GM04503 (cell line): ENCODE measurements around the gene SETD3.

ENCODE experiments used
- DNase-seq: peaks from one replicate; pipeline ENCODE4 v3.0.0-alpha.2; 2012; ENCODE audit warnings: low read depth

Gene SETD3

DNA sequence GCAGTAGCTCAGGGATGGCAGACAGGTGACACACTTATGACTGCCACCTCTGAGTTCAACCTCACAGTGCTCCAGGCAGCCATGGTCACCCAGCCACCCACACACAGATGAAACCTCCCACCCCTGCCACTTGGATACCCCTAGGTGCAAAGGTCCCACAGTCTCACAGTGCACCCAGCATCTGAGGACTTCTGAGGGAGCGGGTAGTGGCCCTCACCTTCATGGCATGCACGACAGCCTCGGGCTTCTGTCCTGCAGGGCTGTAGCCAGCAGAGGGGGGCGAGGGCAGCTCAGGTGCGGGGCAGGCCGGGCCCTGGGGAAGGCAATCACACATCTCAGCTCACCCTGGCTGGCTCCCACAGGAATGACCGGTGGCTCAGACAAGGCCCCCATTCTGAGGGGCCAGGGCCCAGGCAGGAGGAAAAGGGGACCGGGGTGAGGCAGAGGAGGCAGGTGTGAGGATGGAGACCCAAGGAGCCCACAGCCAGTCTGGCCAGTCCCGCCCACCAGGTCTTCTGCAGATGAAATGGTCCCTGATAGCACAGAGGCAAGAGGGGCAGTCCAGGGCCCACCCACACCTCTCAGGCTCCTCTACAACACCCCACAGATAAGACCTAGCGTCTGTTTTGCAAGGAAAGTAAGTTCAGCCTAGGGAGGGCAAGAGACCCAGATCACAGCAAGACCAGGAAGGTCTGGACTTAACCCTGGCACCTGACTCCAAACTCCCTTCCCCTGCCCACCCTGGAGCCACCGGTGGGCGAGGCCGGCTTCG is 36.4 kb upstream of the SETD3 start:
- no peak for DNase-seq

DNA sequence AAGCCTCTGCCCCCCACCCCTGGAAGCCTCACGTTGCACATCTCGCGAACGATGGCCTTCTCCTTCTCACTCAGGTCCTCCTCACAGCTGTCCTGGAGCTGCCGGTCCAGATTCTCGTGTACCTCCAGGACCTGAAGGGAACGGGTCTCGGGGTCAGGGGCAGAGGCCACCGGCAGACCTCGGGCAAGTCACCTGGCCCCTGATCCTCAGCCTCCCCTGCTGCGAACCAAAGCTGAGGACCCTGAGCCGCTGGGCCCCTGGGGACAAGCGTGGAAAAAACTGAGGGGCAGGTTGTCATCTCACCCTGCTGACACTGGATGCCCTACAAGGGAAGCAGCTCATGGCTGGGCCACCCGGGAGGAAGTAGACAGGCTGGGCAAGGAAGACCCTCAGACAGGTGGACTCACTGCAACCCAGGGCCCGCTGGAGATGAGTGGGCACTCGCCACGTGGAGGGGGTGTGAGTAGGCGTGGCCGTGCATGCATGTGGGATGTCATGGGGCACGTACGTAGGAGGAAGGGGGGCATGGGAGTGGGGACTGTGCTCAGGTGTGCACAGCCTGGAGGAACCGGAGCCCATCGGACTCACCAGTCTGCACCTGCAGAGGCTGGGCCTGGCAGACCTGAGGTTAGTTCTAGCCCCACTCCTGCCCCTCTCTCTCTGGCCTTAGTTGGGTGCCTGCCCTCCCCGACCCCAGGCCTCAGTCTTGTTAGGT is 35.7 kb upstream of the SETD3 start:
- DNase-seq: no peak

DNA sequence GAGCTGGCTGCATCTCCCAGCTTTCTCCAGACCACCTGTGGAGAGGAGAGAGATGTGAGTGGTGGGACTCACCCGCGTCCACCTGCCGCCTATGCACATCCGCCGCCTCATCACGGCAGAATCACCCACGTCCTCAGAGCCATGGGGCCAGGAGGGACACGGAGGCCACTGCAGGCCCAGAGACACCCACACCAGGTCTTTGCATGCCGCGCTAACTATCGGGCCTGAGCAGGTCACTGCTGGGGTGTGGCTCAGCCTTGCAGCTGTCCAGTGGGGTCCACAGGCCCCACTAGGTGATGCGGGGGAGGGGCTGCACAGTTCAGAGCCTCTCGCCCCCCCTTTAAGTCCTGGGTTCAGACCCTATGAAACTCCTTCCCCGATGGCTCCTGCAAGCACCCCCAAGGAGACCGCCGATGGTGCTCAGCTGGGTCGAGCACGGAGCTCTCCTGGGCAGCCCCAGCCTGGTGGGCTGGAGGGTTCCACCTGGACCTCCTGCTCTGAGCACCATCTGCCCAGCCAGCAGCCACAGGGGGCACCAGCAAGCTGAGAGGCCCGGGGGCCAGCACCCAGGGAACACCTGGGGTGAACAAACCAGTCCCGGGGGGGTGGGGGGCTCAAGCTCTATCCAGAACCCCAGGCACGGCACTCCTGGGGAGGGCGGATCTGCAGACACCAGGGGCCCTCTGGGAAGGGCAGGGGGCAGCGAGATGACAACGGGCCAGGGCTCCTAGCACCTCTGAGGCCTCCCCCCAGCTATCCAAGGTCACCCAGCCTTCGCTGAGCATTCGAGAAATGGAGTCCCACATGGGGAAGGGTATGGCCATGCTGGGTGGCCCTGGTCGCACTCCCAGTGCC is 34.9 kb upstream of the SETD3 start:
- no peak for DNase-seq

DNA sequence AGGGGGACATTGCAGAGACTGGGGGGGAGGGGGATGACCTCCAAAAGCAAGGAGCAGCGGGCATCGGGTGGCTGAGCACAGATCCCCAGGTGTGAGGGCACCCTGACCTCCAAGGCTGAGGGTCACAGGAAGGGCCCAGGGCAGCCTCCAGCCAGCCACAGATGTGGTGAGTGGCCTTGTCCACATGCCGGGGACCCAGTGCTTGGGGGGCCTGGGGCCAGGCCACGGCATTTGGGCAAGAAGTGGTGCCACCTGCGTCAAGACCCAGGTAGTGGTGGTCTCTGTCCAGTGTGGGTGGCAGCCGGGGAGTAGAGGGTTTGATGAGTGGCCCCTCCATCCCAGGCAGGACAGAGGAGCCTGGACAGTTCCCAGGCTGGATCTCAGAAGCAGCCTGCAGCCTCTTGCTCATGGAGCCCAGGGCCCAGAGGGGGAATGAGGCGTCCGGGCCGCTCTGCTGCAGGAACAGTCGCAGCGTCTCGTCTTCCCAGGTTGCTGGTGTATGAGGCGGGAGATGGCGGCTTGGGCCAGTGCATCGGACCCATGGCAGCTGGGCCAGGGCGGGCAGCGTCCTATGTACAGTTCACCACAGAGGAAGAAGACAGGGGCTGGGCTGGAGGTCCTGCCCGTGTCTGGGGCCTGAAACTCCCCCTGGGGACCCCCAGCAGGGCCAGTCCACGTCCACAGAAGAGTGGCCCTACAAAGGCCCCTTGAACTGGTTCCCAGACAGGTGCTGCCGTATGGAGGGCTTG is 34.1 kb upstream of the SETD3 start:
- DNase-seq: no peak

DNA sequence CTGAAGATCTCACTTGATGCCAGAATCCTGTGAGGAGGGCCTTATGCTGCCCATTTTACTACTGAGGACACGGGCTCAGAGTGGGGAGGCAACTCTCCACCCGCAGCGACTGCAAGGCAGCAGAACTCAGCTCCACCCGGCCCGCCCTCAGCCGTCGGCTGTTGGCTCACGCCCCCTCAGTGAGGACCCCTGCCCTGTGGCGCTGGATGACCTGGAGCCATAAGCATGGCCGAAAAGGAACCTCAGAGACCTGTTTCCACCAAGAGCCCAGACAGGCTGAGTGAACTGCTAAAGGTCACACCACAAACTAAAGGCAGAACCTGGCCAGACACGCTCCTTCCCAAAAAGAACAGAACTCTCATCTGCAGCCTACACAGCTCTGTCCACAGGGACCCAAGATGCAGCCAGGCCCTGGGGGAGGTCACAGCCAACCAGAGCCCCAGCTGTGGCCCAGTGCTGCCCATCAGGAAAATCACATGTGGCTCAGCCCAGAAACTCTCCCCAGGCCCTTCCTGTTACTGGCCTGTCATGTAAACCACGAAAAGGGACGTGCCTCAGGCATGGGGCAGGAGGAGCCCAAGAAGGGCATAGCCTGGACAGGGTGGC is 33.4 kb upstream of the SETD3 start:
- no peak for DNase-seq

DNA sequence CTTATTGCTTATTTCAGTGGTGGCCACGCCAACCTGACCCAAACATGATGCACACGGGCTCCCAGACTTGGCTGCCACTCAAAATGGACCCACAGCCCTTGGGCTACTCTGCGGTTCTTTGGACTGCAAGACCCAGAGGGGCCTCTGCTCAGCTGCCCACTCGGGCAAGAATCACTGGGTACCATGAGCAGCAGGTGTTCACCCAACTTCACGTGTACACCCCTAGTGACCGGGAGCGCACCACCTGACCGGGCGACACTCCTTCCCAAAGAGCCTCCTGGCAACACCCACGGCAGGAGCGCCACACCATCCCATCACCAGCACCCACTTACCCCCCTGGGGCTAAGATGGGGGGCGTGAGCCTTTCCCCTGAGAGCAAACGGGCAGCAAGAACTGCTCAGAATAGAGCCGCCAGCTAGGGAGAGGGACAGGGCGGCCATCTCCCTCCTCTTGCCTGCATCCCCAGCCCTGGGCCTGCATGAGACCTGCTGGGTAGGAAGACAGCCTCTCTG is 32.6 kb upstream of the SETD3 start:
- no peak for DNase-seq

DNA sequence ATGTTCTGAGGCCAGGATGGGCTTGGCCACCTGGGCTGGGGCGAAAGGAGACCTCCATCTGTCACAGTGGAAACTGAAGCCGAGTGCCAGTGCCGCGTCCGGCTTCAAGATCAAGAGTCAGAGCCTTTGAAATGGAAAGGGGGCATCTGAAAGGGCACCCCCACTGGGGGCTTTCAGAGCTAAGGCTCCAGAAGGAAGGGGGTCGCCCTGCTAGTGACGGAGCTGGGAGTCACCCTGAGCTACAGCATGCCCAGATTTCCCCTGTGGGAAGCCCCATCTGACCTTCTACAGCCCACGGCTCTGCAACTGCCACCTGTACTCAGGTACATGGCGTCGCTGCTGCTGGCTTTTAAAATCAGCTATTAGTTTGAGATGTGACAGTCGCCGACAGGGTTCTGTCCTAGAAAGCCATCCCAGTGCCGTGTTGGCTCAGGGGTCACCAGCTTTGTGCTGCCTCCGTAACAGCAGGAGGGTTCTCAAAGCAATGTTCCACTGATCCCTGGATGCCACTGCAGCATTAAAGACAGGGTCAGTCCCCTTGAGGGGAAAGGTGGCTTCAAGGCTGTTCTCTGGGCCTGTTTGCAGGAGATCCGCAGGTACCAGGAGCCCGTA is 32.0 kb upstream of the SETD3 start:
- DNase-seq: no peak

DNA sequence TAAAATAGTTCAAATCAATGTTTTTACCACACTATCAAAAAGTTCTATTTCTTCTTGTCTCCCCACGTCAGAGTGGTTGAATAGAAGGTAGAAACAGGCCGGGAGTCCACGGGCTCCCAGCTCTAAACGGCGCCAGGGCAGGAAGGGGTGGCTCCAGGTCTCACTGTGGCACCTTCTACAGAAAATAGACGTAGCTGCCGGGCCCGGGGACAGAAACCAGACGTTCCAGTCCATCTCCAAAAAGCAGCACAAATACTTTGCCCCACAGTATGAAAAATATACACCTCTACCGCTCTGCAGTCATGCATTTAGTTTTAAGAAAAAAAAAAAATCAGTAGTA is 31.4 kb upstream of the SETD3 start:
- no peak for DNase-seq

DNA sequence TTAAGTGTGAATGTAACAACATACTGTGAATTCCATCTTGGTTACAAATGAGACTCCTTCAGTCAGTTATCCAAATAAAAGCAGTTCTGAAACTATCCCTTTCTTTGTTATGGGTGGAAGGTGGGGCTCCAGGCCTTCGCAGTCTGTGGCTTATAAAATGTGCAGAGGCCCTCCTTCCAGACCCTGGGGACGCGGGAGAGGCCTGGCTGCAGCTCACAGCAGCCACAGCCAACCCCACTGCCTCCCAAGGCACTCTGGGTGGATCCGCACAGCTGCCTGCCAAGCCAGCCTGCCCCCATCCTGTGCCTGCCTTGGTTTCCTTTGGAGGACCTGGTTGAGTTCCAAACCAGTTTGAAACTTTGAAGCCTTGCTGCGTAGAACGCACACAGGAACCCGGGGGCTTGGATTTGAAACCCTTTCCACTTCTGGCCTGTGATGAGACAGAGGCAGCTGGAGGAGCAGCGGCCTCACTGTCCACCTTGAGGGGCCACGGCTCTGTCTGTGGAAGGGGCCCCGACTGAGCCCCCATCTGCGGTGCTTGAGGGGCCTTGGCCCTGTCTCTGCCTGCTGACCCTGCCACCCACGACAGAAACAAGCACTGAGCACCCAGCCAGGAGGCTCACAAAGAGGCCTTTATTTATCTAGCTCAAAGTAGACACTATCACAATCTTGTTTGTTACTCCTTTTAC is 30.9 kb upstream of the SETD3 start:
- no peak for DNase-seq

DNA sequence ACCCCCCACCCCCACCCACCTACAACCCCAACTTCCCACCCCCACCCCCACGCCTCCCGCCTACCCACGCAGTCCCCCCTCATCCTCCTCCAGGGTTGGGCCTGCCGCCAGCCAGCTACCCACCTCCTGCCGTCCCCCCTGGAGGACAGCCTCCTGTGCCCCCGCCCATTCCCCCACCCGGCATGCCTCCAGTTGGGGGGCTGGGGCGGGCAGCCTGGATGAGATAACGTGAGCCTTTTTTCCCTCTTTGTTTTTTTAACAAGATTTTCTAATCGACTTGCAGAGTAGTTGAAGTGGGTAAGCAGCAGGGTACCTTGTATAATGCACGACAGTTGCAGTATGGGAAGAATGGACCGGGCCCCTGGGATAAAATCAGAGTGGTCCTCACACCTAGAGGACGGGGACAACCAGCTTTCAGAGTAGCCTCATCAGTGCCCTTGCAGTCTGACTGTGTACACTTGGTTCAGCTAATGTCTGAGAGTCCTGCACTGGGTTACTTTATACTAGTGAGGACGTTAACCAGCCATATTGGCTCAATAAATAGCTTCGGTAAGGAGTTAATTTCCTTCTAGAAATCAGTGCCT is 30.0 kb upstream of the SETD3 start:
- DNase-seq: no peak

DNA sequence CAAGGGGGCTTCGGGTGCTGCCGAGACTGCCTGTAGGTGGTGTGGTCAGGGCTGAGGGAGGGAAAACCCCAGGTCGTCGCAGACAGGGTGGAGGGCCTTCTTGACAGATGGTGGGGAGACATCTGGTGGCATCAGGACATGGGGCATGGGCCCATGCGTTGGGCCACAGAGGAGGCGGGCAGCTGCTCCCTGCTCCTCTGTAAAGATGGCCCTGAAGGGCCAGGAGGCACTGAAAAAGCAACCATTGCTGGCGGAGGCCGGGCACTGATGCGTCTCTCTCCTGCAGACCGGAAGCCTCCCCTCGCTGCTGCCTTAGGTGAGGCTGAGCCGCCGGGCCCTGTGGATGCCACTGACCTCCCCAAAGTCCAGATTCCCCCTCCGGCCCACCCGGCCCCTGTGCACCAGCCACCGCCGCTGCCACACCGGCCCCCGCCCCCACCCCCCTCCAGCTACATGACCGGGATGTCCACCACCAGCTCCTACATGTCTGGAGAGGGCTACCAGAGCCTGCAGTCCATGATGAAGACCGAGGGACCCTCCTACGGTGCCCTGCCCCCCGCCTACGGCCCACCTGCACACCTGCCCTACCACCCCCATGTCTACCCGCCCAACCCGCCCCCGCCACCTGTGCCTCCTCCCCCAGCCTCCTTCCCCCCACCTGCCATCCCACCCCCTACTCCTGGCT is 29.4 kb upstream of the SETD3 start:
- no peak for DNase-seq

DNA sequence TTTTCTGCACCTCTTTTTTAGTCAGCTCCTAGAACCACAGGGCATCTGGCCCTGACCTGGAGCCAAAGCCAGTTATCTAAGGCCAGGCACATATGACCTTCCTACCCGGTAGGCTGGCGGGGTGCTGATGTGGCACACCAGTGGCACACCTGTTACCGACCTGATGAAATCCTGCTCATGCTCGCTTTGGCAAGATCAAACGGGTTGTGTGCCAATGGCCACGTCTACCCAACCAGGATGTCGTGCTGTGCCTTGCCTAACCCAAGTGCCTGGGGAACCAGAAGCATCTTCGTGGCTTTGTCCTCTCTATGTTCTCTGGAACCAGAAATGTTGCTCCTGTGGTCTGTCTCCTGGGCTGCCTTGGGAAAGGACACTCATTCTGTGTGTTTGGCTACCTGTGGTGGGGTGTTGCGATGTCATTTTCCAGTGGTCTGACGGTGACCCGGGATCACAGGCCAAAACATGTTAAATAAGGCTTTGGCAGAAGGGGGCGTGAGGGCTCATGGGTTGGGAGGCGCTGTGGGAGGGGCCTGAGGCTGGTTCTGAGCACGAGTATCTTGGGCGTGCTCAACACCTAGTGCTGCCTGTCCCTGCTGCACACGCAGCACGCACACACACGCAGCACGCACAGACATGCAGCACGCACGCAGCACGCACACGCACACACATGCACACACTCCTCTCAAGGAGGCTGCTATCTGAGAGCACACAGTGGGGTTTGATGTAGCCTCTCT is 28.4 kb upstream of the SETD3 start:
- no peak for DNase-seq

DNA sequence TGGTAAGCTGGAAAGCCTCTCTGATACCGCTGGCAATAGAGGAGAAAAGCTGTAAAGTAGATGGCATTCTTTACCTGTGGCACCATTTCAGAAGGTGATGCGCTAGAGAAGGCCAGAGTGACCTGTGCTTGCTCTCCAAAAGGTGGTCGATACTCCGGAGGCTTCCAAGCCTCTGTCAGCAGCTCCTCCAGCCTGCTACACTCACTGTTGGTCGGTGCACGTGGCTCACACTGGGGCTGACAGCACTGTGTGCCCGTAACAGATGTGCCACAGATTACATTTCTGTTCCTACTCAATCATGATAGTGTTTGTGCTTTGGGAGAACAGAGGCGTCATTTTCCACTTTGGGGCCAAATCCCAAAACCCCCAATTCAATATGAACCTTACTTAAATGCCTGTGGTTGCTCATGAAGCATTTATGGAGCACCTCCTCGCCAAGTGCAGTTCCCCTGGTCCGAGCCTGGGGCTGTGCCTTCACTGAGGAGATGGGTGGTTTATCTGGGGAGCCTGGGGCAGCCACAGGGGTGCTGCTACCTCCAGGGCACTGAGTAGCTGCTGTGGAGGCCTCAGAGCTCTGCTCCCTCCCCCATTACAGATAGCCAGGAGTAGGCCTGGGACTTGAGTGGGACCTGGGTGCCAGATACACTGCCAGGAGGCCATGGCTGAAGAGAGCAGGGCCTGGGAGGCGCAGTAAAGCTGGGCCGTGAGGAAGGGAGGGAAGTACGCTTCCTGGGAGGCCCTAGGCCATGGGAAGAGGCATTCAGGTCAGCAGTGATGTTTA is 27.4 kb upstream of the SETD3 start:
- DNase-seq: no peak

DNA sequence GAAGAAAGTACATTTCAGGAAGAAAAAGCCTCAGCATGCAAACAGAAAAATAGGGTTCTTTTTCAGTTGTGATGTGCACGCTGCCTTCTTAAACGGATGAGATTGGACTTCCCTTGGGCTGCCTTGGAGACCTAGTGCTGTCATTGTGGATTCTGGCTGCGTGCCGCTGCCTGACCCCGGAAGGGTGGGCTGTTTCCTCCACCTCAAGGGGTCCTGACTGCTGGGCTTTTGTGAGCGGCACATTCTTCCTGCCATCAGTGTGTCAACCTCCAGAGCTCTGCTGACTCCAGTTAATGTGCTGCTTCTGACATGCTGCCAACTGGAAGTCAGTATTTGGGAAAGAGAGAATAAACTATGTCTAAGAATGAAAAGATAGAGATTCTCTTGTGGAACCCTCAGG is 25.6 kb upstream of the SETD3 start:
- no peak for DNase-seq

DNA sequence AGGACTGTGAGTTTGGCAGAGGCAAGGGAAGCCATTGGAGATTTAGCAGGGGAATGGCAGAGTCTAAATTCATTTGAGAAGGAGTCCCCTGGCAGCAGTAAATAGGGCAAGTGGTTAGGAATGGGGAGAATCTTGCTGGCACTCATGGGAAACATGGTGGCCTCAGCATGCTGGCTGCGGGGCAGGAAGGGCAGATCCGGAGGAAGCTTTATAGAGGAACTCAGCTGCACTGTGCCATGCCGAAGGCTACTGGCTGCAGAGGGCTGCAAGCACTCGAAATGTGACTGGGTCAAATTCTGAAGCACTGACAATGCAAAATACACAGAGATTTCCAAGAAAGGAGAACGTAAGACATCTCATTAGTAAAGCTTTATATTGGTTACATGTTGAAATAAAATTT is 24.4 kb upstream of the SETD3 start:
- DNase-seq: no peak

DNA sequence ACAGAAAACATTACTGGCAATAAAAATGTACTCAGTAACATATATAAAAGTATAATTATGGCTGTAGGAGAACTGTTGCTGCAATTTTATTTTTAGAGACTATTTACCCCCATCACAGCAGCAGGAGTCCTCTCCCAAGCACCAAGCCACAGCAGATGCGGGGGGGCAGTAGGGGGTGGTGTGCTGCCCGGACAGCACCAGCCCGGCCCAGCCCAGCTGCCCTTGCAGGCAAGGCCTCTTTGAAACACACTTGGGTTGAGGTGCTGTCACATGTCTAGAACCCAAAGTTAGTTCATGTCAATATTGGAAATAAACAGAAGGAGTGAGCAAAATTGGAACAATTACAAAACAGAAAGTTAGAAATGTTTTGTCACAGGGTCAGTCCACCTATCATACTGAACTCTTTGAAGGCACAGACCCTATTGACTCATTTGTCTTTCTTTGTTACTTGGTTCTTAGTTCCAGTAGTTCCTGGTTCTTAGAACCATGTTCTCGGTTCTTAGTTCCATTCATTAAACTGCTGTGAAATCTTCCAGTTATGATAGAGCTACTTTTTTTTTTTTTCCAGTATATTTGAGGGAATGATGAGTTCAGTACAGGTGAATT is 23.3 kb upstream of the SETD3 start:
- DNase-seq: no peak

DNA sequence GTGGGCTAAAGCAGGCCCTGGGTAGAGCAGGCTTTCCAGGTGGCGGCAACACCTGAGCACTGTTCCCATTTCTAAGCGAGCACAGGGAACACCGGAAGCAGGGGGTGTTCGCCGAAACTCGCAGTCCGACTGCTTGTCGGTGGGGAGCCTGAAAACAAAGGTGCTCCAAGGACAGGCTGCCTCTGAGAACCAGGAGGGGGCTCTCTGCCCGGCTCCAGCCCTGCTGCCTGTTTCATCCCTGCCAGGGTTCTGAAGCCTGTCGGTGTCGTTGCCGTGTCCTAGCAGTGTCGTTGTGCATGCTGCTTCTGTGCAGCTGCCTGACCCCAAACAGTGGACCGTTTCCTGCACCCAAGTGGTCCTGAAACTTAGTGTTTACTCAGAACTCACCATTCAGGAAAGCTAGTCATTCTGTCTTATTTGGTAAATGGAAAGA is 22.3 kb upstream of the SETD3 start:
- DNase-seq: no peak

DNA sequence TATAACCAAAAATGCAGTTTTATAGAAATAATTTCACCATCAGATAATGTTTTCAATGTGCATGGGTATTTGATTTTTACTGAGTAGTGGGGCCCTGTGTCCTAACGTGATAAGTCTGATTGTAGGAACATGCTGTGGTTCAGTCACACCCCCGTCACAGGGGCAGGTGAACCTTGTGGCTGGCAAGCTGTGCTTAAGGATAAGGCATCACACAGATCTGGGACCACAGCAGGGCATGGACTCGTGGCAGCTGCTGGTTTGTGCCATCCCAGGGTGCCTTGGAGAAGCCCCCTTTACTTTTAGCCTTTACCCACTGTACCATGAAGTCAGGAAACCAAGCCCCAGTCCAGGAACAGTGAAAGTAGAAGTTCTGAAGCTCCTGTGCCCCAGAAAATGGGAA is 17.2 kb upstream of the SETD3 start:
- no peak for DNase-seq
